Measurements from ENCODE around the gene C5orf63. TPM values are rescaled to one million over a fixed set of nuclear protein-coding genes. Genes with fewer than 3 reads are reported as not detected.

C5orf63 gene
- total and polyA plus RNA-seq, 2 of the 8 experiments (the other 6 are each of a cell fraction or from before 2014, with no cell fraction given), result 0.67 to 0.71 TPM

DNA sequence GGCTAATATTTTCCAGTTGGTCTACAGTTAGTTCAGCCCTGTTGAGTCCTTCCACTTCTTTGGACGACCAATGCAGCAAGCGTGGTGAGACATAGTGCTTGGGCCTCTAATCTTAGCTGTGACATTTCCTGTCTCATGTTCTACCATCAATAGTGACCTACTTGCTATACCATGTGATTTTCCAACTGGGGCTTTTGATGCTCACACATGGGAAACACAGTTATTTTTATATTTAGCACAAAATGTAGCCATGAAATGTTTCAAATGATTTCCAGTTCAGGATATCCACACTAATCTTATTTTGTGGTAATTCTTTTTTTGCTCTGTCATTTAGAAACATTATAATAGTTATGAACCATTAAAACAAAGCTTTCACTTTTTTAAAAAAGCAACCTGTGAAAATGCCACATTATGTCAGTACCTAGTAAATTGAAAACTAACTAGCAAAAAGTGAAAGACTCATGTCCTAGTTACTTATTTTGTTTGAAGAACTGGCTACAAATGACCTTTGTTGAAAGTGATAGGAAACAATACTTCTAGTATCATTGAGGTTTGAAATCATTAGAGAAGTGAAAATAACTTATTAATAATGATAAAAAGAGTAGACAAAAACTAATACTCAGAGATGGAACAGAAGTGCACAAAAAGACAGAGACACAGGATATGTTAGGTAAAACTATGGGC is 61.2 kb downstream of the C5orf63 start:
- Histone ChIP-seq H2BK120ac (replicated peaks; ENCODE audit: low read depth, low read length) (no peak overlapping the region), H3K18ac (ENCODE audit: extremely low read depth, low read length) (no peak overlapping the region), H4K20me1 (replicated peaks in 1 of 2; ENCODE audit: control insufficient read depth in 1 of 2, insufficient read depth in 2 of 2, low read length in 2 of 2) (peaks cover 0 to 1% of the 10 kb centered on the region in 2 experiments), H2BK12ac (ENCODE audit: low read depth, low read length) (no peak overlapping the region), H4K8ac (ENCODE audit: extremely low read depth, insufficient read depth, low read length) (no peak overlapping the region), H3K4me2 (ENCODE audit: insufficient read depth in 1 of 2, low read depth in 2 of 2, low read length in 2 of 2) (no peak overlapping the region), H3K4ac (replicated peaks; ENCODE audit: insufficient read length, low read depth, low read length) (no peak overlapping the region), H4K91ac (replicated peaks; ENCODE audit: insufficient read length, low read length) (no peak overlapping the region), H2BK15ac (ENCODE audit: low read length) (no peak overlapping the region), H3K23me2 (ENCODE audit: low read depth, low read length) (no peaks in the 10 kb centered on the region), H3K9me3 (ENCODE audit: insufficient read depth in 2 of 2, low read depth in 1 of 2, low read length in 1 of 2) (no peaks in the 10 kb centered on the region), H2AFZ (ENCODE audit: low read length) (no peak overlapping the region), H2AK5ac (ENCODE audit: low read depth, low read length) (no peak overlapping the region), H2BK5ac (ENCODE audit: low read depth, low read length) (no peak overlapping the region), H3K79me2 (ENCODE audit: control insufficient read depth in 1 of 2, insufficient read depth in 2 of 2, low read length in 2 of 2) (peaks cover 0 to 10% of the 10 kb centered on the region in 2 experiments; a peak in 2 of 4 replicates), H3K14ac (ENCODE audit: insufficient read length) (no peak overlapping the region), H3K27me3 (replicated peaks in 1 of 4; ENCODE audit: control insufficient read depth in 3 of 4, extremely low read depth in 1 of 4, insufficient read depth in 3 of 4, low read length in 3 of 4) (no peaks in the 10 kb centered on the region), H3K79me1 (ENCODE audit: low read depth, low read length) (no peaks in the 10 kb centered on the region; the same call in 1 of the 2 replicates), H4K5ac (ENCODE audit: insufficient read length, low read depth, low read length) (no peak overlapping the region), H3K23ac (ENCODE audit: insufficient read length) (no peak overlapping the region), H3K9ac (replicated peaks in 1 of 4; ENCODE audit: extremely low read depth in 1 of 4, low read depth in 3 of 4, low read length in 3 of 4) (no peak overlapping the region), H2BK20ac (ENCODE audit: low read length) (no peak overlapping the region), H3K36me3 (ENCODE audit: control insufficient read depth in 2 of 4, insufficient read depth in 4 of 4, low read length in 3 of 4) (no peaks in the 10 kb centered on the region), H3K27ac (ENCODE audit: low read depth, low read length) (no peak overlapping the region), H3K56ac (replicated peaks; ENCODE audit: insufficient read length, low read depth, low read length) (no peak overlapping the region), H3K4me1 (replicated peaks in 1 of 4; ENCODE audit: control insufficient read depth in 3 of 4, insufficient read depth in 4 of 4, low read length in 3 of 4) (no peaks in the 10 kb centered on the region; a peak in 1 of 7 replicates), H3K4me3 (ENCODE audit: extremely low read depth in 1 of 4, insufficient read depth in 2 of 4, low read depth in 3 of 4, low read length in 4 of 4) (no peak overlapping the region)
- 89% methylated on average over 2 of the region's 2 CpGs; no CpG with 5 or more reads in 1 of the 2 experiments for WGBS, 2 experiments (ENCODE audit: extremely low coverage in 1 of 2, insufficient coverage in 1 of 2, insufficient read length in 1 of 2, insufficient replicate concordance in 2 of 2, low coverage in 1 of 2, low lambda C conversion rate in 2 of 2, missing lambda C conversion rate in 1 of 2)
- ChIA-PET POLR2A (ENCODE audit: partially characterized antibody) (no interaction called here), CTCF (ENCODE audit: partially characterized antibody) (interaction anchor here (0.9 to 1.4 kb wide), 2 partner anchors 9 to 14 kb away, joined by 3 to 5 read pairs; no protein-coding TSS in a partner anchor)
- DNase-seq (ENCODE audit: low read depth in 1 of 2, low spot score in 2 of 2) (no peak), FAIRE-seq (no peak)
- TF ChIP-seq CEBPB (IDR thresholded peaks at IDR 0.05; ENCODE audit: low read depth, low read length) (no peak), KDM5A (IDR thresholded peaks at IDR 0.05; ENCODE audit: low read length) (no peak), KDM1A (IDR thresholded peaks at IDR 0.05; ENCODE audit: borderline replicate concordance, low read length) (no peak), NRF1 (IDR thresholded peaks at IDR 0.05; ENCODE audit: low read depth, low read length) (no peak), RFX5 (IDR thresholded peaks at IDR 0.05; ENCODE audit: borderline replicate concordance, low read depth, low read length) (no peak), ZNF274 (IDR thresholded peaks at IDR 0.05; ENCODE audit: borderline replicate concordance, extremely low read depth, low read length) (no peak), CHD2 (IDR thresholded peaks at IDR 0.05; ENCODE audit: low read length) (no peak), EP300 (IDR thresholded peaks at IDR 0.05; ENCODE audit: borderline replicate concordance in 1 of 2, low read depth in 2 of 2, low read length in 2 of 2) (no peak), CHD1 (IDR thresholded peaks at IDR 0.05; ENCODE audit: low read depth, low read length) (no peak), BCL11A (IDR thresholded peaks at IDR 0.05; ENCODE audit: low read depth in 2 of 2, low read length in 2 of 2) (no peak), TBP (IDR thresholded peaks at IDR 0.05; ENCODE audit: low read depth, low read length) (no peak), POLR2A (IDR thresholded peaks at IDR 0.05; ENCODE audit: control extremely low read depth in 1 of 2, low read depth in 2 of 2, low read length in 2 of 2) (no peak), HDAC2 (IDR thresholded peaks at IDR 0.05; ENCODE audit: borderline replicate concordance in 1 of 2, low read depth in 2 of 2, low read length in 2 of 2) (no peak)

Data from H1 (cell line).